Effector memory CD4-positive, alpha-beta T cell (primary cell): ENCODE results near the gene CACNA1E.

Source experiments
- DNase-seq, 3 donors: peaks; one replicate each; pipeline ENCODE4 v3.0.0-alpha.2; 2020
- H3K27ac ChIP-seq: 2 replicates; pipeline ENCODE4 v1.7.0; 2013; ENCODE audit warnings: mild to moderate bottlenecking, low read length, moderate library complexity; ENCODE audit not compliant: insufficient read depth, poor library complexity, severe bottlenecking
- H3K27me3 ChIP-seq: replicated peaks from 2 replicates; pipeline ENCODE4 v1.7.0; 2013; ENCODE audit warnings: mild to moderate bottlenecking, low read length; ENCODE audit not compliant: insufficient read depth, control insufficient read depth, poor library complexity, severe bottlenecking
- H3K36me3 ChIP-seq: 2 replicates; pipeline ENCODE4 v1.7.0; 2013; ENCODE audit warnings: mild to moderate bottlenecking, low read length, moderate library complexity; ENCODE audit not compliant: control insufficient read depth, insufficient read depth
- H3K4me1 ChIP-seq: 2 replicates; pipeline ENCODE4 v1.7.0; 2013; ENCODE audit warnings: low read length, mild to moderate bottlenecking; ENCODE audit not compliant: control insufficient read depth, insufficient read depth, poor library complexity, severe bottlenecking
- H3K4me3 ChIP-seq: 2 replicates; pipeline ENCODE4 v1.7.0; 2013; ENCODE audit warnings: low read length, low read depth, mild to moderate bottlenecking; ENCODE audit not compliant: insufficient read depth, poor library complexity, severe bottlenecking
- H3K9me3 ChIP-seq: 2 replicates; pipeline ENCODE4 v1.7.0; 2013; ENCODE audit warnings: mild to moderate bottlenecking, low read length, moderate library complexity; ENCODE audit not compliant: control insufficient read depth

CACNA1E gene

DNA sequence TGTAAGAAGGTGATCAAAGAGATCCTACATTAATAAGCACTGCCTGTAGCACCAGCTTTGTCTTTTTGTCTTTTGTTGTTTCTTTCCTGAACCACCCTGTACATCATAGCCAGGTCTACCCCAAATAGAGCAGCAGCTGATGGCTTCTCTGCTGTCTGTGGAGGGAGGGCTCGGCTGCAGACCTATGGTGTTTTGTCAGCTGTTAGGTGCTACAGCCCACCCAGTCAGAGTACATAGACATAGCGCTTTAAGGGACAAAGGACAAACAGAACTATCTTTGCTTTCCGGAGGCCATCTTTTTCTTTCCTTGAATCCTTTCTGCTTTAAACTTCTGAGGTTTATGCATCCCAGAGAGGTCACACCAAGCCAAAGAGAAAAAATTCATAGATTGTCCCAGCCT is 320.1 kb downstream of the CACNA1E start:
- no peak for DNase-seq
- H3K9me3 ChIP-seq, result no peaks in the 10 kb centered on the region

DNA sequence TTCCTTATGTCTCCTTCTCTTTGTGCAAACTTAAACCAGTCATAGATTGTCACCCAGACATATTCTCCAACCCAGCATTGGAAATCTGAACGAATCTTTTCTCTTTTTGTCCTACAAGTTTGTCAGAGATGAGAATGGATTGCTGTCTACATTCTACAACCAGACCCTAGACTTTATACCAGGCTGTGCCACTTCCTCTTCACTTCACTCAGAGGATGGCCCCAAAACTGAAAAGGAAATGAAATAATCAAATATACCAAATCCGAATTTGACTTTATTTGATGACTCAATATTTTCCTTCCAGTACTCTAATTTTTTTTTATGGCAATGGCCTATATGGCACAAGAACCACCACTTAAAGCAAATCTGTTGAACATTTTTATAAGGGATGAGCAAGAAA is 321.7 kb downstream of the CACNA1E start:
- no peak overlapping the region for H3K27ac ChIP-seq
- no peak for DNase-seq
- H3K36me3 ChIP-seq, result no peaks in the 10 kb centered on the region
- H3K4me1 ChIP-seq, result no peaks in the 10 kb centered on the region
- H3K9me3 ChIP-seq, result no peaks in the 10 kb centered on the region
- peaks cover 2% of the 10 kb centered on the region for H3K27me3 ChIP-seq
- no peak overlapping the region for H3K4me3 ChIP-seq

More for the DNA sequence above, 320.1 kb downstream of the CACNA1E start:
- Histone ChIP-seq H3K4me3 (no peak overlapping the region), H3K27me3 (peaks cover 2% of the 10 kb centered on the region), H3K4me1 (no peaks in the 10 kb centered on the region), H3K27ac (no peak overlapping the region), H3K36me3 (no peaks in the 10 kb centered on the region)

DNA sequence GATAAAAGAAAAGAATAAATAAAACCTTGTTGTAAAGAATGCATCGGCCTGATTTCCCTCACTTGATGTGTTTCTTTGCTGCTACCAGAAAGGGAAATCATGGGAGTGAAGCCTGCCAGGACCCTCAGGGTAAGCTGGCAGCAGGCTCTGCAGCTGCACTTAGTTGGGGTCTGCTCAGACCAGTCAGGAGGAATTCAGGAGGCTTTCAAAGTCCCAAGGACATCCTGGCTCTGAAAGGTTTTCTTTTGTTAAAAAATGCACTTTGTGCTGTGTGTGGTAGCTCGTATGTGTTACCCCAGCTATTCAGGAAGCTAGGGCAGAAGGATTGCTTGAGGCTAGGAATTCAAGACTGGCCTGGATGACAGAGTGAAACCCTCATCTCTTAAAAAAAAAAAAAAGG is 323.4 kb downstream of the CACNA1E start:
- Histone ChIP-seq H3K4me1 (no peaks in the 10 kb centered on the region), H3K4me3 (no peak overlapping the region), H3K27ac (no peak overlapping the region), H3K36me3 (no peaks in the 10 kb centered on the region), H3K9me3 (no peaks in the 10 kb centered on the region), H3K27me3 (peaks cover 2% of the 10 kb centered on the region)
- DNase-seq, result no peak

DNA sequence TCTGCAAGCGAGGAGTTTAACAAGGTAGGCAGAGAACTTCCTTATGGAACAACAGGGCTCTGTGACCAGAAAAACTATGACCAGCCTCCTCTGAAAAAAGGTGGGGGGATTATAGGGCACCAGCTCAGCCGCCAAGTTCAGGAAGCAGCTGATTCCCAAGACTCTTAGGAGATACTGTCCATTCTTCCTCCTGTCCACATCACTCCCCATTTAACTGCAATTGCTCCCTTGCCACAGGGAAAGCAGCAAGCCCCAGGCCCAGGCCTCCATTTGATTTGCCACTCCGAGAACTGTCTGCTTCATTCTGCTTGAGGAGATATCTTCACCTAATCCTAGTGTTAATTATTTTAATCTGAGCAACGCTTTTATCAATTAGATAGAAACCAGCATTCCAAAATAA is 323.9 kb downstream of the CACNA1E start:
- Histone ChIP-seq H3K4me1 (no peaks in the 10 kb centered on the region), H3K36me3 (no peaks in the 10 kb centered on the region), H3K27me3 (peaks cover 2% of the 10 kb centered on the region), H3K27ac (no peak overlapping the region), H3K4me3 (no peak overlapping the region), H3K9me3 (no peaks in the 10 kb centered on the region)
- DNase-seq, result no peak

DNA sequence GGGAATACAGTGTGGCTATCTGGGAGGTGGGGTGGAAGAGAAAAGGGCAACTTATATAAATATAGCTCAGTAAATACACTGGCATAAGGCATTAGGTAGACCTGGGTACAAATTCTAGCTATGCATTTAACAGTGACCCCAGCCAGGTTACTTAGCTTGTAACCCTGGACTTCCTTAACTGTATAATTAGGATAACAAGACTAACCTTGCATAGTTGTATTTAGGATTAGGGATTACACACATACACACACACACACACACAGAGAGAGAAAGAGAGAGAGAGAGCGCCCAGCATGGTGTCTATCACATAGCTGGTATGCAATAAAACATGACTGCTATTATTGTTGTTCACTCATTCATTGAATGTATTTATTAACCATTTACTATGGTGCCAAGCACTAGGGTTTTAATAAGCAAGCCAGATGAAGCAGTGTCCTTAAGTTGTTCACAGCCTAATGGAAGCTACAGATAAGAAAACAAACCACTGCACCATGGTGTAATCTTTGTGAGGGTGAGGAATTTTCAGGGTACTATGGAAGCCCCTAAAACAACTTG is 326.8 kb downstream of the CACNA1E start:
- H3K36me3 ChIP-seq, result no peaks in the 10 kb centered on the region
- H3K9me3 ChIP-seq, result no peaks in the 10 kb centered on the region

DNA sequence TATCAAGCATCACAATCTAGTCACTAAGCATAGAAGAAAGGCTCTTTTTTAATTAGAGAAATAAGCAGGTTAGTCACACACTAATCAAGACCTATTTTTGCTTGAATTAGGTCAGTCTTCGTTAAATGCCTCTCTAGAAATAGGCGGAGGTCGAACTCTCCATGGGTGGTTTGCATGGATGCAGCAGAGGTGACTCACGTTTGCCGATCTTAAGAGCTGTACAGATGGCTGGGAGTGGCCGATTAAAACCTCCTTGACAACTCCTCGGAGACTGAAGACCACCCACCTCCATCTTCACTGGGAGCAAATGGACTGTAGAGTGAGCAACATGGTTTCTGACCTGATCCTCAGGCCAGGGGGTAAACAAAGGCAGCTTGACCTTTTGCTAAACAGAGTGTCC is 328.9 kb downstream of the CACNA1E start:
- no peaks in the 10 kb centered on the region for H3K36me3 ChIP-seq
- no peak for DNase-seq
- no peak overlapping the region for H3K4me3 ChIP-seq
- no peaks in the 10 kb centered on the region for H3K27me3 ChIP-seq
- H3K9me3 ChIP-seq, result no peaks in the 10 kb centered on the region
- no peak overlapping the region for H3K27ac ChIP-seq
- no peaks in the 10 kb centered on the region for H3K4me1 ChIP-seq

More for the DNA sequence above, 326.8 kb downstream of the CACNA1E start:
- Histone ChIP-seq H3K27me3 (no peaks in the 10 kb centered on the region), H3K4me3 (no peak overlapping the region), H3K4me1 (no peaks in the 10 kb centered on the region), H3K27ac (no peak overlapping the region)
- no peak for DNase-seq

DNA sequence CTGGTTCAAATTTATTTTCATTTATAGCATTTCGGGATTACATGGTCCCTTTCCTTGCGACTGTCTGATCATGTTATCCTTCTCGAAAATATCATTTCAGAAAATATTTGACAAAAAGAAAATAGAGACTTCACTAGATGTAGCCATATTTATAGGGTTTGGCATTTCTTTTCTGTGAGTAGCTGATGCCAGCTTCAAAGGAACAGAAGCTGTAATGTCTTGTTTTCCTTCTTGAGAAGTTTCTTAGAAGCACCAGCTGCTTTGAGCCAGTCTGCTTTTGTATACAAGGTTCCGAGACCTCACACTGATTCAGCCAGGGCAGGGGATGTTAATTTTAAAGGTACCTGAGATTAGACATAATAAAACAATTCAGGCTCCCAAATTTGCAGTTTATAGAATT is 329.9 kb downstream of the CACNA1E start:
- Histone ChIP-seq H3K9me3 (no peaks in the 10 kb centered on the region), H3K4me3 (no peak overlapping the region), H3K4me1 (no peaks in the 10 kb centered on the region), H3K36me3 (no peaks in the 10 kb centered on the region), H3K27me3 (no peaks in the 10 kb centered on the region), H3K27ac (no peak overlapping the region)
- no peak for DNase-seq

DNA sequence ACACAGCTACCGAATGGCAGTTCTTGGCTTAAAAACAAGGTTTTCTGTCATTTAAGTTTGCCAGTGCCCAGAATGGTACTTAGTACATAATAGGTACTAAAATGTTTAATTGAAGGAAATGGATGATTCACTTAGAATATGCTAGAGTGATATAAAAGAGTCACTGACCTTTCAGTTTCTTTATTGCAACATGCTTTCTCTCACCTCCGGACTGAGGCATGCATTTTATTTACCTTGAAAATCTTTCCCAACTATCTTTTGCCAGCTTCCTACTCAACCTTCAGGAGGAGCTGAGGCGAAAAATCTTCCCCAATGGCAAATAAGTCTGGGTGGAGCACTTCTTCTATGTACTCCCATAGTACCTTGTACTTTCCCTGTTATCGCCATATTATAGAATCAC is 333.3 kb downstream of the CACNA1E start:
- H3K4me1 ChIP-seq, result no peaks in the 10 kb centered on the region
- no peaks in the 10 kb centered on the region for H3K9me3 ChIP-seq
- no peak overlapping the region for H3K4me3 ChIP-seq
- DNase-seq, result no peak
- no peaks in the 10 kb centered on the region for H3K36me3 ChIP-seq
- H3K27me3 ChIP-seq, result no peaks in the 10 kb centered on the region
- no peak overlapping the region for H3K27ac ChIP-seq

DNA sequence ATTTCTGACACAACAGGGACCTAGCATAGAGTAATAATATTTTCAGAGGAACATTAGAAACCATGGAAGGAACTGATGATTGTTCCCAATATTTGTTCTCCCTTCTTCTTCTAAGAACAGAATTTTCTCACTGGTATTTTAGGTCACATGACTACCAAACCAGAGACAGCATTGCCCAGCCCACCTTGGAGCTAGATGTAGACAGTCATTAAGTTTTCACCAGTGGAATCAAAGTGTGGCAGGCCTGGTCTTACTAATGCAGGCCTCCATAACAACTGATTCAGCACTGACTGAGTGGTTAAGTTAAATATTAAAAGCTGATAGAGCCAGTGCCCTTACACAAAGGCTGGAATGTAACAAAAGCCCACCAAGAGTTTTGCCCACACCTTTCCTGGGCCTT is 333.8 kb downstream of the CACNA1E start:
- H3K9me3 ChIP-seq, result no peaks in the 10 kb centered on the region
- H3K36me3 ChIP-seq, result no peaks in the 10 kb centered on the region
- DNase-seq, result no peak
- no peaks in the 10 kb centered on the region for H3K27me3 ChIP-seq
- H3K4me3 ChIP-seq, result no peak overlapping the region
- no peak overlapping the region for H3K27ac ChIP-seq
- H3K4me1 ChIP-seq, result no peaks in the 10 kb centered on the region

DNA sequence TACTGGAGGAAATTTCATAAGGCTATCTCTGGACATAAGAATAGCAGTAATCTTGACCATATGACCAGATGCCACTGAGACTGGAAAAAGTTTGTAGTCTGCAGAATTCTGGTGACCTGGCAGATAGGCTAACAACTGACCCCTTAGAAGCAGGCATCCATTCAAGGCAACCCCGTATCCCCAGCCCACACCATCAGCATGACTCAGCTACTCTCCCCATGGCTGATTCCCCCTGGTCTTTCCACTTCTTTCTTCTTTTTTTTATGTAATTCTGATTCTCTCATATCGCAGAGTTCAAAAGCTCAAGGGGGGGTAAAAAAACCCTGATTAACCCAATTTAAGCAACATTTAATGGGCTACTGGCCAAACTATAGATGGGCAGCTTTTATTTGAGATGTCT is 335.1 kb downstream of the CACNA1E start:
- Histone ChIP-seq H3K27me3 (no peaks in the 10 kb centered on the region), H3K27ac (no peak overlapping the region), H3K9me3 (no peaks in the 10 kb centered on the region), H3K36me3 (no peaks in the 10 kb centered on the region), H3K4me1 (no peaks in the 10 kb centered on the region), H3K4me3 (no peak overlapping the region)
- no peak for DNase-seq

DNA sequence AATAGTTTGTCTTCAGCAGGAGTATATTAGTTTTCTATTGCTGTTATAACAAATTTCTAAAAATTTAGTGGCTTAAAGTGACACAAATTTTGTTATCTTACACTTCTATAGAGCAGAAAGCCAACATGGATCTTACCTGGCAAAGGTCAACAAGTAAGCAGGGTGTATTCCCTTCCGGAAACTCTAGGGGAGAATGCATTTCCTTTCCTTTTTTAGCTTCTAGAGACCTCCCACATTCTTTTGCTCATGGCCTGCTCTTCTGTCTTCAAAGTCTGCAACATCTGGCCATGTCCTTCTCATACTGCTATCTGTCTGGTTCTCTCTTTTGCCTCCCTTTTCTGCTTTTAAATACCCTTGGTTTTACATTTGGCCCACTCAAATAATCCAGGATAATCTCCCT is 335.6 kb downstream of the CACNA1E start:
- H3K4me1 ChIP-seq, result no peaks in the 10 kb centered on the region
- H3K36me3 ChIP-seq, result no peaks in the 10 kb centered on the region
- no peaks in the 10 kb centered on the region for H3K27me3 ChIP-seq
- H3K4me3 ChIP-seq, result no peak overlapping the region
- no peak for DNase-seq
- H3K27ac ChIP-seq, result no peak overlapping the region
- no peaks in the 10 kb centered on the region for H3K9me3 ChIP-seq
